DMS53 treated with DMSO at 0.1 percent for 48 hours (cell line): ENCODE measurements around the gene ASAH2B.

Experiments
- DNase-seq: peaks from one replicate; lab custom pipeline; 2025; ENCODE audit not compliant: unreplicated experiment; lab: John Stamatoyannopoulos, UW

The ASAH2B gene

DNA sequence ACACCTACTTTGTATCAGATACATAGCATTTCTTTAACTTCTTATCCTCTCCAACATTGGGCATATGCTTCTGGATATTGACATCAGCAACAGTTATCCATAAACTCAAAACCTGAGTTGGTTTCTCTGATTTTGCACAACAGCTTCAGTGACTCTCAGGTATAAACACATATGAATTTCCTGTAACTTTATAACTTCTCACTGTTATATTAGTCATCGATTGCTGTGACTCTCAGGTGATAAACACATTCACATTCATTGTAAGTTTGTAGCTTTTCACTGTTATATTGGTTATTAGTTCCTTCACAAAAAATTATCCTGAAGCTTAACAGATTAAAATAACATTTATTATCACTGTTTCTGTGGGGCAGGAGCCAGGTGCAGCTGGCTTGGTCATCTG, 57.0 kb downstream of the ASAH2B start:
- DNase-seq, result no peak

- no peak for DNase-seq
Observed at GRCh38 chr10:50798297-50798696, 58.6 kb downstream of the ASAH2B start.

DNA sequence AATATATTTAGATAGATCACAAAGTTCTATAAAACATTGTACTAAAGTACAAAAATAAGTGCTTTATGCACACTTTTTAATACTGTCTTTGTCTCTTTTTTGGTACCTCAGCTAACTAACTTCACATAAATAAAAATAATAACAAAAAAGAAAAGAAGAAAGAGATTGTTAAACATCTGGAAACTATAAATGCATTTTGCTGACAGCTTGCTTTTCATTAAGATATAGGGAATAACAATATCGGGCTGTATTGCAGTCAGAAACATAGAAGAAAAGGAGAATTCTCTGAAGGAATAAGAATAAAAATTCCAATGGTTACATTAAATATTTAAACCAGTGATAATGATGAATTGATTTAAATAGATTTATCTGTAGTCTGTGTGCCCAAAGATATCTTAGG, 59.9 kb downstream of the ASAH2B start:
- no peak for DNase-seq

DNA sequence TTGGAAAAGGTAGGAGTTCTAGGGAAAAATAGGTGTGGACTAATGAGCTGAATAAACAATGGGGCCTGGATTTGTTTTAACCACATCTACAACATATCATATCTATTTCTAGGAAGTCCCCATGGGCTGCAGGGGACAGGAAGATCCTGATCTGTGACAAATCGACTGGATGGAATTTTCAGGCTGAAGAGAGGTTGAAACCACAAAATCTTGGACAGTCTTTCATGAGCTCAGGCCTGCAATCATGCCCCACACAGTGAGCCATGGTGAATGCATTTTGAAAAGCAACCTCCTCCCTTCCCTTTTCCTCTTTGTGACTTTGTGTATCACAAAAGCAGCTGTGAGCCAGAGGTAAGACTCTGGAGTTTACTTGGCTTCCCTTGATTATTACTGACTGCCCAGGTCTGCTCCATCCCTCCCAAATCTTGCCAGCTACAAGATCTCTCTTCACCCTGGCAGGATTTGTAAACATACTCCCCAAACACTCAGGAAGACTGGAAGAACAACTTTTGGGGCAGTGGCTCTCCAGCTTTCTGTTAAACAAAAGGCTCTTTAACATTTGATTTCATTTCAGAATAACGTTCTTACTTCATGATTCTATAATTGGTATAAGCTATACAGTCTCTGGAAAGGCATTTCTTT, 66.4 kb downstream of the ASAH2B start:
- DNase-seq, result no peak

GRCh38 chr10:50807851-50808776, 68.4 kb downstream of the ASAH2B start:
- DNase-seq, result no peak
